ENCODE measurements around the gene KCNJ6. TPM values are rescaled to one million over a fixed set of nuclear protein-coding genes. Genes with fewer than 3 reads are reported as not detected.

The KCNJ6 gene
- total and polyA plus RNA-seq, 5 donors from 2014 or later, result not detected

- Mint-ChIP-seq H3K4me3 (no peak overlapping the region), H3K36me3 (no peaks in the 10 kb centered on the region), H3K9me3 (peaks cover 0 to 15% (median 3%) of the 10 kb centered on the region in 7 donors), H3K27ac (no peak overlapping the region), H3K27me3 (no peaks in the 10 kb centered on the region), H3K4me1 (no peaks in the 10 kb centered on the region)
- H3K9me3 ChIP-seq (ENCODE audit: control insufficient read depth in 2 of 2, low read length in 2 of 2), result peaks cover 5 to 8% of the 10 kb centered on the region in 2 experiments
- ATAC-seq (ENCODE audit: low read depth in 2 of 2) (no peak), DNase-seq (no peak)
- no peaks in the 10 kb centered on the region for H3K27me3 ChIP-seq (ENCODE audit: control insufficient read depth, insufficient read depth, low read length)
- H3K36me3 ChIP-seq (ENCODE audit: control insufficient read depth, insufficient read depth, low read length), result no peaks in the 10 kb centered on the region
- no peak overlapping the region for H3K4me3 ChIP-seq (ENCODE audit: low read depth, low read length)
- no peak overlapping the region for H3K27ac ChIP-seq (ENCODE audit: insufficient read depth, low read length, poor library complexity, severe bottlenecking)
- H3K4me1 ChIP-seq (ENCODE audit: control insufficient read depth, insufficient read depth, low read length, poor library complexity, severe bottlenecking), result no peaks in the 10 kb centered on the region
These were observed 108.0 kb downstream of the KCNJ6 start for GRCh38 chr21:37808261-37808660.

- Histone ChIP-seq H3K4me1 (ENCODE audit: control insufficient read depth, insufficient read depth, low read length, poor library complexity, severe bottlenecking) (no peaks in the 10 kb centered on the region), H3K9me3 (ENCODE audit: control insufficient read depth in 2 of 2, low read length in 2 of 2) (no peaks in the 10 kb centered on the region), H3K27me3 (ENCODE audit: control insufficient read depth, insufficient read depth, low read length) (no peaks in the 10 kb centered on the region), H3K27ac (ENCODE audit: insufficient read depth, low read length, poor library complexity, severe bottlenecking) (no peak overlapping the region), H3K36me3 (ENCODE audit: control insufficient read depth, insufficient read depth, low read length) (no peaks in the 10 kb centered on the region), H3K4me3 (ENCODE audit: low read depth, low read length) (no peak overlapping the region)
- no peak for DNase-seq
- Mint-ChIP-seq H3K4me3 (no peak overlapping the region), H3K4me1 (no peaks in the 10 kb centered on the region), H3K36me3 (no peaks in the 10 kb centered on the region), H3K27ac (no peak overlapping the region), H3K9me3 (peaks cover 0 to 6% (median 2%) of the 10 kb centered on the region in 7 donors), H3K27me3 (no peaks in the 10 kb centered on the region)
- ATAC-seq (ENCODE audit: low read depth in 2 of 2), result no peak
These were observed 111.0 kb downstream of the KCNJ6 start for GRCh38 chr21:37805266-37805665.

DNA sequence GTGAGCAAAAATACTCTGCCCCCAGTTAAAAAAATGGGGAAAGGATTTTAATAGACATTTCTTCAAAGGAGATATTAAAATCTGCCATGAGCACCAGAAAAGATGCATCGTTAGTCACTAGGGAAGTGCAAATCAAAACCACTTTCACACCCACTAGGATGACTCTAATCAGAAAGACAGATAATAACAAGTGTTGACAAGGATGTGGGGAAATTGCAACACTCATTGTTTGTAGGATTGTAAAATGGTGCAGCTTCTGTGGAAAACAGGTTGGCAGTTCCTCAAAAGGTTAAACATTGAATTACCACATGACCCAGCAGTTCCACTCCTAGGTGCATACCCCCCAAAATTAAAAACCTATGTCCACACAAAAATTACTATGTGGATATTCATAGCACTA is 112.3 kb downstream of the KCNJ6 start:
- ATAC-seq (ENCODE audit: low read depth in 2 of 2), result no peak
- H3K4me1 ChIP-seq (ENCODE audit: control insufficient read depth, insufficient read depth, low read length, poor library complexity, severe bottlenecking), result no peaks in the 10 kb centered on the region

GRCh38 chr21:37803101-37803651 is 113.1 kb downstream of the KCNJ6 start:
- no peaks in the 10 kb centered on the region for H3K4me1 Mint-ChIP-seq
- Histone ChIP-seq H3K4me3 (ENCODE audit: low read depth, low read length) (no peak overlapping the region), H3K27me3 (ENCODE audit: control insufficient read depth, insufficient read depth, low read length) (no peaks in the 10 kb centered on the region), H3K27ac (ENCODE audit: insufficient read depth, low read length, poor library complexity, severe bottlenecking) (no peak overlapping the region), H3K36me3 (ENCODE audit: control insufficient read depth, insufficient read depth, low read length) (no peaks in the 10 kb centered on the region), H3K9me3 (ENCODE audit: control insufficient read depth in 2 of 2, low read length in 2 of 2) (no peaks in the 10 kb centered on the region), H3K4me1 (ENCODE audit: control insufficient read depth, insufficient read depth, low read length, poor library complexity, severe bottlenecking) (no peaks in the 10 kb centered on the region)
- no peak overlapping the region for H3K4me3 Mint-ChIP-seq
- H3K36me3 Mint-ChIP-seq, result no peaks in the 10 kb centered on the region
- no peak overlapping the region for H3K27ac Mint-ChIP-seq
- ATAC-seq (ENCODE audit: low read depth in 2 of 2) (no peak), DNase-seq (no peak)
- H3K9me3 Mint-ChIP-seq, result peaks cover 0 to 6% (median 2%) of the 10 kb centered on the region in 7 donors
- H3K27me3 Mint-ChIP-seq, result no peaks in the 10 kb centered on the region

More for the DNA sequence above, 112.3 kb downstream of the KCNJ6 start:
- DNase-seq, result no peak
- peaks cover 0 to 6% (median 2%) of the 10 kb centered on the region in 7 donors for H3K9me3 Mint-ChIP-seq
- no peaks in the 10 kb centered on the region for H3K4me1 Mint-ChIP-seq
- no peak overlapping the region for H3K27ac ChIP-seq (ENCODE audit: insufficient read depth, low read length, poor library complexity, severe bottlenecking)
- no peak overlapping the region for H3K4me3 ChIP-seq (ENCODE audit: low read depth, low read length)
- no peaks in the 10 kb centered on the region for H3K9me3 ChIP-seq (ENCODE audit: control insufficient read depth in 2 of 2, low read length in 2 of 2)
- H3K27ac Mint-ChIP-seq, result no peak overlapping the region
- H3K27me3 ChIP-seq (ENCODE audit: control insufficient read depth, insufficient read depth, low read length), result no peaks in the 10 kb centered on the region
- H3K36me3 Mint-ChIP-seq, result no peaks in the 10 kb centered on the region
- no peaks in the 10 kb centered on the region for H3K36me3 ChIP-seq (ENCODE audit: control insufficient read depth, insufficient read depth, low read length)
- H3K27me3 Mint-ChIP-seq, result no peaks in the 10 kb centered on the region
- no peak overlapping the region for H3K4me3 Mint-ChIP-seq

- H3K27ac ChIP-seq (ENCODE audit: insufficient read depth, low read length, poor library complexity, severe bottlenecking), result no peak overlapping the region
- H3K9me3 ChIP-seq (ENCODE audit: control insufficient read depth in 2 of 2, low read length in 2 of 2), result no peaks in the 10 kb centered on the region
- peaks cover 0 to 6% (median 2%) of the 10 kb centered on the region in 7 donors for H3K9me3 Mint-ChIP-seq
- DNase-seq, result no peak
- no peaks in the 10 kb centered on the region for H3K4me1 Mint-ChIP-seq
- no peak overlapping the region for H3K4me3 Mint-ChIP-seq
- H3K27me3 Mint-ChIP-seq, result no peaks in the 10 kb centered on the region
- H3K36me3 ChIP-seq (ENCODE audit: control insufficient read depth, insufficient read depth, low read length), result no peaks in the 10 kb centered on the region
- no peak overlapping the region for H3K4me3 ChIP-seq (ENCODE audit: low read depth, low read length)
- H3K27me3 ChIP-seq (ENCODE audit: control insufficient read depth, insufficient read depth, low read length), result no peaks in the 10 kb centered on the region
- no peak overlapping the region for H3K27ac Mint-ChIP-seq
- no peaks in the 10 kb centered on the region for H3K36me3 Mint-ChIP-seq
- ATAC-seq (ENCODE audit: low read depth in 2 of 2), result no peak
- H3K4me1 ChIP-seq (ENCODE audit: control insufficient read depth, insufficient read depth, low read length, poor library complexity, severe bottlenecking), result no peaks in the 10 kb centered on the region
These were observed 115.7 kb downstream of the KCNJ6 start for GRCh38 chr21:37800456-37801061.

- Histone ChIP-seq H3K4me1 (ENCODE audit: control insufficient read depth, insufficient read depth, low read length, poor library complexity, severe bottlenecking) (no peaks in the 10 kb centered on the region), H3K36me3 (ENCODE audit: control insufficient read depth, insufficient read depth, low read length) (no peaks in the 10 kb centered on the region), H3K27me3 (ENCODE audit: control insufficient read depth, insufficient read depth, low read length) (no peaks in the 10 kb centered on the region), H3K4me3 (ENCODE audit: low read depth, low read length) (no peak overlapping the region), H3K27ac (ENCODE audit: insufficient read depth, low read length, poor library complexity, severe bottlenecking) (no peak overlapping the region), H3K9me3 (ENCODE audit: control insufficient read depth in 2 of 2, low read length in 2 of 2) (no peaks in the 10 kb centered on the region)
- Mint-ChIP-seq H3K4me1 (no peaks in the 10 kb centered on the region), H3K4me3 (no peak overlapping the region), H3K27me3 (no peaks in the 10 kb centered on the region), H3K27ac (no peak overlapping the region), H3K9me3 (peaks cover 0 to 6% (median 1%) of the 10 kb centered on the region in 7 donors), H3K36me3 (no peaks in the 10 kb centered on the region)
- DNase-seq (no peak), ATAC-seq (ENCODE audit: low read depth in 2 of 2) (no peak)
These were observed 116.2 kb downstream of the KCNJ6 start for GRCh38 chr21:37800057-37800455.

DNA sequence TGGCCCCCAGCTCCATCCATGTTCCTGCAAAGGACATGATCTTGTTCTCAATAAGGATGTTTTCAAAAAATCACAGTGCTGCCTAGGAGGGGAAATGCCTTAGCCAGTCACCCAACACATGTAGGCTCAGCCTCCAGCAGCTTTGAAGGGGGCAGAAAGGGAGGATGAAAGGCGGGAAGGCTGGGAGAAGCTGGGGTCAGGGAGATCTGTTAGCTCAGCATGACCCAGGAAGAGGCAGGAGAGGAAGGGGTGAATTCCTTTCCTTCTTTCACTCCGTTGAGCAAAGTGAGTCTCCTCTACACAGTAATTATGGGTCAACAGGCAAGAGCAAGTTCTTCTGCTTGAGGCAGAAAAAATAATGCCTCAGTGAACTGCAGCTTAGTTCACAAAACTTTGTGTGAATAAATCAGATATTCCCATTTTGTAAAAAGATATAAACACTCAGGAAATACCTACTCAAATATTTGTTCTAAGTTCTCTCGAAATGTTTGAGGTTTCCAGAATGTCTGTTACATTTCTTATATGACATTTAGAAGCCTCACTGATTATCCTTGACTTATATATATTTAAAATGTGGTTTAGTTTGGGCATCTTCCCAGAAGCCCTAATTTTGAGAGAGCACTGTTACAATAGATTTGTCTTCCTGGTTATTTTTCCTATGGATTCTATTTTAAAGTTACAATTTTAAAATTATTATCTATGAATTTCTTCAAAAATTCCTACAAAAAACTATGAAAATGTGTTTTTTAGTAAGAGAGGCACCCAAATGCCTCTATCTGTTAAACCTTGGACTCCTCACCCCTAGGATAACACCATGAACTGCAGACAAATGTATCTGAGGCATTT is 116.8 kb downstream of the KCNJ6 start:
- ATAC-seq (ENCODE audit: low read depth in 2 of 2), result no peak
- Histone ChIP-seq H3K4me1 (ENCODE audit: control insufficient read depth, insufficient read depth, low read length, poor library complexity, severe bottlenecking) (no peaks in the 10 kb centered on the region), H3K9me3 (ENCODE audit: control insufficient read depth in 2 of 2, low read length in 2 of 2) (no peaks in the 10 kb centered on the region), H3K27me3 (ENCODE audit: control insufficient read depth, insufficient read depth, low read length) (no peaks in the 10 kb centered on the region), H3K4me3 (ENCODE audit: low read depth, low read length) (no peak overlapping the region), H3K27ac (ENCODE audit: insufficient read depth, low read length, poor library complexity, severe bottlenecking) (no peak overlapping the region), H3K36me3 (ENCODE audit: control insufficient read depth, insufficient read depth, low read length) (no peaks in the 10 kb centered on the region)
- Mint-ChIP-seq H3K27ac (no peak overlapping the region), H3K27me3 (no peaks in the 10 kb centered on the region), H3K36me3 (no peaks in the 10 kb centered on the region), H3K4me3 (no peak overlapping the region), H3K9me3 (peaks cover 0 to 2% (median 0%) of the 10 kb centered on the region in 7 donors), H3K4me1 (no peaks in the 10 kb centered on the region)
- no peak for DNase-seq

Data from CD4-positive, CD25-positive, alpha-beta regulatory T cell (primary cell).